CD4-positive, alpha-beta memory T cell (primary cell): ENCODE data around the gene TBX19. TPM values are rescaled to one million over a fixed set of nuclear protein-coding genes. Genes with fewer than 3 reads are reported as not detected.

Experiments used
- CTCF ChIA-PET: fragments of 350-600 bp; sonication (Branson Sonifier 250); formaldehyde crosslinking; loops from one replicate; lab custom pipeline; 2021; ENCODE audit warnings: inconsistent platforms; ENCODE audit not compliant: partially characterized antibody; lab: Charles Lee
- POLR2A ChIA-PET: fragments of 350-600 bp; sonication (Branson Sonifier 250); formaldehyde crosslinking; loops from one replicate; lab custom pipeline; 2021; ENCODE audit not compliant: partially characterized antibody; lab: Charles Lee
- DNase-seq, 5 donors: peaks; one replicate each; pipeline versions ENCODE4 v3.0.0 to v3.0.0-alpha.2; 2020 to 2022; ENCODE audit warnings: mixed read lengths in 1 of 5
- H3K27ac ChIP-seq: one replicate; pipeline ENCODE4 v1.7.0; 2013; ENCODE audit warnings: low read depth, low read length
- H3K27me3 ChIP-seq: 2 replicates; pipeline ENCODE4 v1.7.0; 2013; ENCODE audit warnings: mild to moderate bottlenecking, low read length, moderate library complexity; ENCODE audit not compliant: insufficient read depth
- H3K36me3 ChIP-seq: 2 replicates; pipeline ENCODE4 v1.7.0; 2013; ENCODE audit warnings: mild to moderate bottlenecking, low read length, moderate library complexity; ENCODE audit not compliant: insufficient read depth
- H3K4me1 ChIP-seq: 2 replicates; pipeline ENCODE4 v1.7.0; 2013; ENCODE audit warnings: mild to moderate bottlenecking, low read length, moderate library complexity; ENCODE audit not compliant: insufficient read depth
- H3K4me3 ChIP-seq, 2 donors: one replicate each; pipeline ENCODE4 v1.7.0; 2013; ENCODE audit warnings: low read length in 2 of 2, mild to moderate bottlenecking in 1 of 2
- H3K9me3 ChIP-seq, 2 donors: one replicate each; pipeline ENCODE4 v1.7.0; 2013; ENCODE audit warnings: low read length in 2 of 2, control low read depth in 1 of 2; ENCODE audit not compliant: control insufficient read depth in 1 of 2
- H3K27ac Mint-ChIP-seq, 7 donors: one replicate each; pipeline ENCODE4 v1.8.0; 2020 to 2021; ENCODE audit warnings: mixed read lengths in 7 of 7, mild to moderate bottlenecking in 6 of 7, inconsistent platforms in 3 of 7, moderate library complexity in 3 of 7
- H3K27me3 Mint-ChIP-seq, 2 donors: one replicate each; pipeline ENCODE4 v1.8.0; 2020 to 2021; ENCODE audit warnings: mixed read lengths in 2 of 2
- H3K36me3 Mint-ChIP-seq, 2 donors: one replicate each; pipeline ENCODE4 v1.8.0; 2020 to 2021; ENCODE audit warnings: mixed read lengths in 2 of 2, inconsistent platforms in 1 of 2, mild to moderate bottlenecking in 1 of 2
- H3K4me1 Mint-ChIP-seq, 4 donors: one replicate each; pipeline ENCODE4 v1.8.0; 2020 to 2021; ENCODE audit warnings: mixed read lengths in 4 of 4, mild to moderate bottlenecking in 1 of 4
- H3K4me3 Mint-ChIP-seq, 8 donors: one replicate each; pipeline ENCODE4 v1.8.0; 2020 to 2021; ENCODE audit warnings: mixed read lengths in 8 of 8, mild to moderate bottlenecking in 7 of 8, moderate library complexity in 6 of 8, inconsistent platforms in 3 of 8
- H3K9me3 Mint-ChIP-seq, 8 donors: one replicate each; pipeline ENCODE4 v1.8.0; 2020 to 2021; ENCODE audit warnings: mixed read lengths in 8 of 8, mild to moderate bottlenecking in 5 of 8, inconsistent platforms in 3 of 8, moderate library complexity in 1 of 8
- intact Hi-C: fragments of 100-400 bp; cut with micrococcal nuclease; formaldehyde crosslinking; loops from one replicate; pipeline ENCODE4 v1.15.1; 2023
- polyA plus RNA-seq, 2 donors: library from polyadenylated mRNA; unstranded; fragments of 300-500 nt; fragmentation: Illumina TruSeq; gene quantifications; one replicate each; pipeline ENCODE4 v1.2.3, GENCODE V29; 2021
- total RNA-seq, 2 experiments: library from RNA; stranded (reverse); gene quantifications; one replicate each; pipeline ENCODE4 v1.2.3, GENCODE V29; 2021

The TBX19 gene
- total RNA-seq (1 to 10 TPM; 3.6 to 4.3 TPM), polyA plus RNA-seq (1 to 10 TPM; 1.3 to 2.5 TPM)

GRCh38 chr1:168280296-168280927 is at the start of gene TBX19:
Gene TBX19 (plus strand): TSS chr1:168280877. CDS start chr1:168281091, 214 bp downstream.
- Histone ChIP-seq H3K4me1 (peaks cover 5% of the 10 kb centered on the region), H3K4me3 (no peak within 1 kb of the TSS), H3K36me3 (no peaks in the 10 kb centered on the region), H3K27me3 (no peaks in the 10 kb centered on the region), H3K9me3 (no peaks in the 10 kb centered on the region), H3K27ac (no peak within 1 kb of the TSS)
- DNase-seq: no peak
- ChIA-PET CTCF (interaction anchor here (1.0 kb wide), 1 partner anchor 63 kb away, joined by 3 read pairs; no protein-coding TSS in a partner anchor), POLR2A (no interaction called here)
- H3K27me3 Mint-ChIP-seq: no peaks in the 10 kb centered on the region
- peaks cover 5 to 12% (median 10%) of the 10 kb centered on the region in 4 donors for H3K4me1 Mint-ChIP-seq
- peaks cover 0 to 14% (median 9%) of the 10 kb centered on the region in 8 donors for H3K9me3 Mint-ChIP-seq
- H3K27ac Mint-ChIP-seq: no peak within 1 kb of the TSS
- intact Hi-C loops: no loop called here
- H3K4me3 Mint-ChIP-seq: no peak within 1 kb of the TSS
- H3K36me3 Mint-ChIP-seq: peaks cover 8 to 39% of the 10 kb centered on the region in 2 donors

GRCh38 chr1:168234846-168235547 is 45.7 kb upstream of the TBX19 start:
- intact Hi-C loops: loop anchor here (1.0 to 5.0 kb wide), 2 partner anchors 127 to 1113 kb away; no protein-coding TSS in a partner anchor
- Mint-ChIP-seq H3K4me3 (no peak overlapping the region), H3K36me3 (peaks cover 60 to 86% of the 10 kb centered on the region in 2 donors), H3K4me1 (peaks cover 40 to 66% (median 53%) of the 10 kb centered on the region in 4 donors), H3K27ac (peak overlapping the region in 4 of 7 donors; percentile 15 to 51 (median 30)), H3K9me3 (no peaks in the 10 kb centered on the region), H3K27me3 (no peaks in the 10 kb centered on the region)
- ChIA-PET POLR2A (interaction anchor here (0.6 to 3.1 kb wide), 4 partner anchors 8 to 128 kb away, joined by 3 to 31 read pairs (median 4); partner anchors contain the start of gene SFT2D2), CTCF (interaction anchor here (0.7 to 3.3 kb wide), 22 partner anchors 9 to 1331 kb away, joined by 3 to 48 read pairs (median 6); partner anchors contain the start of gene SFT2D2)
- DNase-seq: peak; percentile 29 to 59 (median 39)
- peaks cover 54% of the 10 kb centered on the region for H3K36me3 ChIP-seq
- H3K9me3 ChIP-seq: no peaks in the 10 kb centered on the region
- no peak overlapping the region for H3K4me3 ChIP-seq
- H3K4me1 ChIP-seq: peaks cover 22% of the 10 kb centered on the region
- no peaks in the 10 kb centered on the region for H3K27me3 ChIP-seq
- no peak overlapping the region for H3K27ac ChIP-seq

GRCh38 chr1:168235548-168235885 is 45.2 kb upstream of the TBX19 start:
- Mint-ChIP-seq H3K27me3 (no peaks in the 10 kb centered on the region), H3K4me3 (no peak overlapping the region), H3K4me1 (peaks cover 43 to 64% (median 52%) of the 10 kb centered on the region in 4 donors), H3K9me3 (no peaks in the 10 kb centered on the region), H3K27ac (peak overlapping the region in 2 of 7 donors; percentile 23 to 68), H3K36me3 (peaks cover 65 to 89% of the 10 kb centered on the region in 2 donors)
- Histone ChIP-seq H3K4me1 (peaks cover 22% of the 10 kb centered on the region), H3K4me3 (no peak overlapping the region), H3K36me3 (peaks cover 54% of the 10 kb centered on the region), H3K27ac (no peak overlapping the region), H3K27me3 (no peaks in the 10 kb centered on the region), H3K9me3 (no peaks in the 10 kb centered on the region)
- POLR2A ChIA-PET: interaction anchor here (0.8 to 3.1 kb wide), 3 partner anchors 8 to 128 kb away, joined by 3 to 31 read pairs (median 5); partner anchors contain the start of gene SFT2D2
- no peak for DNase-seq
- CTCF ChIA-PET: interaction anchor here (0.9 to 3.3 kb wide), 20 partner anchors 10 to 1330 kb away, joined by 3 to 48 read pairs (median 7); partner anchors contain the start of gene SFT2D2
- intact Hi-C loops: loop anchor here (1.0 to 5.0 kb wide), 2 partner anchors 127 to 1113 kb away; no protein-coding TSS in a partner anchor

- peaks cover 66 to 88% of the 10 kb centered on the region in 2 donors for H3K36me3 Mint-ChIP-seq
- H3K27ac Mint-ChIP-seq: peak overlapping the region in 3 of 7 donors; percentile 0 to 76 (median 26)
- no peaks in the 10 kb centered on the region for H3K9me3 Mint-ChIP-seq
- H3K4me1 ChIP-seq: peaks cover 22% of the 10 kb centered on the region
- H3K4me3 ChIP-seq: no peak overlapping the region
- H3K27me3 Mint-ChIP-seq: no peaks in the 10 kb centered on the region
- intact Hi-C loops: loop anchor here (1.0 to 5.0 kb wide), 2 partner anchors 126 to 1112 kb away; no protein-coding TSS in a partner anchor
- ChIA-PET CTCF (interaction anchor here (0.9 to 3.3 kb wide), 19 partner anchors 10 to 1330 kb away, joined by 3 to 48 read pairs (median 7); partner anchors contain the start of gene SFT2D2), POLR2A (interaction anchor here (1.9 to 3.1 kb wide), 2 partner anchors 10 to 127 kb away, joined by 5 to 31 read pairs; partner anchors contain the start of gene SFT2D2)
- H3K27ac ChIP-seq: no peak overlapping the region
- peaks cover 54% of the 10 kb centered on the region for H3K36me3 ChIP-seq
- no peaks in the 10 kb centered on the region for H3K27me3 ChIP-seq
- H3K9me3 ChIP-seq: no peaks in the 10 kb centered on the region
- H3K4me3 Mint-ChIP-seq: no peak overlapping the region
- DNase-seq: no peak
- H3K4me1 Mint-ChIP-seq: peaks cover 39 to 60% (median 50%) of the 10 kb centered on the region in 4 donors
These were observed 44.7 kb upstream of the TBX19 start for GRCh38 chr1:168235937-168236336.

- H3K4me3 ChIP-seq: no peak overlapping the region
- H3K4me1 Mint-ChIP-seq: peaks cover 38 to 57% (median 46%) of the 10 kb centered on the region in 4 donors
- intact Hi-C loops: loop anchor here (5.0 kb wide), 1 partner anchor 125 kb away; no protein-coding TSS in a partner anchor
- CTCF ChIA-PET: interaction anchor here (3.0 kb wide), 1 partner anchor 11 kb away, joined by 48 read pairs; the partner anchor contains the start of gene SFT2D2
- peaks cover 67 to 87% of the 10 kb centered on the region in 2 donors for H3K36me3 Mint-ChIP-seq
- POLR2A ChIA-PET: interaction anchor here (3.1 kb wide), 1 partner anchor 11 kb away, joined by 31 read pairs; the partner anchor contains the start of gene SFT2D2
- H3K27ac Mint-ChIP-seq: peak overlapping the region; percentile 0 to 72 (median 36)
- H3K9me3 Mint-ChIP-seq: no peaks in the 10 kb centered on the region
- no peak overlapping the region for H3K27ac ChIP-seq
- no peak for DNase-seq
- H3K27me3 Mint-ChIP-seq: no peaks in the 10 kb centered on the region
- H3K27me3 ChIP-seq: no peaks in the 10 kb centered on the region
- H3K4me3 Mint-ChIP-seq: no peak overlapping the region
- peaks cover 21% of the 10 kb centered on the region for H3K4me1 ChIP-seq
- no peaks in the 10 kb centered on the region for H3K9me3 ChIP-seq
- peaks cover 54% of the 10 kb centered on the region for H3K36me3 ChIP-seq
These were observed 43.7 kb upstream of the TBX19 start for GRCh38 chr1:168236836-168237611.

- H3K9me3 Mint-ChIP-seq: no peaks in the 10 kb centered on the region
- Histone ChIP-seq H3K27me3 (no peaks in the 10 kb centered on the region), H3K4me3 (no peak overlapping the region), H3K27ac (no peak overlapping the region), H3K4me1 (peaks cover 16% of the 10 kb centered on the region), H3K9me3 (no peaks in the 10 kb centered on the region), H3K36me3 (peaks cover 49% of the 10 kb centered on the region)
- peaks cover 35 to 57% (median 47%) of the 10 kb centered on the region in 4 donors for H3K4me1 Mint-ChIP-seq
- POLR2A ChIA-PET: interaction anchor here (0.7 kb wide), 1 partner anchor 8 kb away, joined by 3 read pairs; no protein-coding TSS in a partner anchor
- peaks cover 76 to 88% of the 10 kb centered on the region in 2 donors for H3K36me3 Mint-ChIP-seq
- CTCF ChIA-PET: no interaction called here
- no peak overlapping the region for H3K4me3 Mint-ChIP-seq
- no peaks in the 10 kb centered on the region for H3K27me3 Mint-ChIP-seq
- no peak for DNase-seq
- intact Hi-C loops: no loop called here
- H3K27ac Mint-ChIP-seq: peak overlapping the region in 3 of 7 donors; percentile 37 to 56 (median 46)
These were observed 37.5 kb upstream of the TBX19 start for GRCh38 chr1:168243198-168243597.
